CD14-positive monocyte (primary cell): ENCODE measurements around the gene EML6. TPM values are rescaled to one million over a fixed set of nuclear protein-coding genes. Genes with fewer than 3 reads are reported as not detected.

Experiments used
- DNase-seq, 3 donors: peaks; one replicate each; pipeline ENCODE4 v3.0.0-alpha.2; 2011 to 2022
- H2AFZ ChIP-seq: 2 replicates; pipeline ENCODE4 v1.6.0; 2012; ENCODE audit warnings: mild to moderate bottlenecking, low read depth, low read length, inconsistent platforms; ENCODE audit not compliant: insufficient read depth, poor library complexity, severe bottlenecking
- H3K27ac ChIP-seq, 2 donors: 1 replicate in 1 of 2; 2 replicates in 1 of 2; pipeline ENCODE4 v1.5.1; 2012 to 2013; ENCODE audit warnings: low read length in 2 of 2, control low read depth in 1 of 2, inconsistent platforms in 1 of 2, low read depth in 1 of 2, mild to moderate bottlenecking in 1 of 2
- H3K27me3 ChIP-seq, 2 donors: one replicate each; pipeline versions ENCODE4 v1.6.0 to v1.6.1; 2011 to 2013; ENCODE audit warnings: low read length in 2 of 2; ENCODE audit not compliant: control insufficient read depth in 2 of 2, insufficient read depth in 2 of 2
- H3K36me3 ChIP-seq, 2 donors: replicated peaks in 1 of 2; 1 replicate in 1 of 2; 2 replicates in 1 of 2; pipeline versions ENCODE4 v1.5.1 to v1.6.1; 2012 to 2013; ENCODE audit warnings: low read length in 2 of 2, control low read depth in 1 of 2, inconsistent platforms in 1 of 2, mild to moderate bottlenecking in 1 of 2; ENCODE audit not compliant: insufficient read depth in 2 of 2, control insufficient read depth in 1 of 2
- H3K4me1 ChIP-seq, 2 donors: 1 replicate in 1 of 2; 2 replicates in 1 of 2; pipeline versions ENCODE4 v1.5.1 to v1.6.1; 2012 to 2013; ENCODE audit warnings: low read length in 2 of 2, control low read depth in 1 of 2, inconsistent platforms in 1 of 2, mild to moderate bottlenecking in 1 of 2, moderate library complexity in 1 of 2; ENCODE audit not compliant: insufficient read depth in 2 of 2, control insufficient read depth in 1 of 2
- H3K4me2 ChIP-seq: replicated peaks from 2 replicates; pipeline ENCODE3; 2012; ENCODE audit warnings: low read length, moderate library complexity, mild to moderate bottlenecking; ENCODE audit not compliant: poor library complexity, severe bottlenecking; ENCODE audit errors: extremely low read depth
- H3K4me3 ChIP-seq, 3 experiments: fragments of 200-600 bp in 1 of 3; sonication (generic) in 1 of 3; replicated peaks in 1 of 3; 1 replicate in 2 of 3; 2 replicates in 1 of 3; pipeline ENCODE4 v1.5.1; 2011 to 2013; ENCODE audit warnings: low read length in 3 of 3, mild to moderate bottlenecking in 3 of 3, control low read depth in 2 of 3, low read depth in 2 of 3, inconsistent platforms in 1 of 3, moderate library complexity in 1 of 3
- H3K79me2 ChIP-seq: 2 replicates; pipeline ENCODE4 v1.6.0; 2012; ENCODE audit warnings: mild to moderate bottlenecking, control low read depth, inconsistent platforms, low read length, moderate library complexity; ENCODE audit not compliant: insufficient read depth
- H3K9ac ChIP-seq: 2 replicates; pipeline ENCODE4 v1.6.0; 2017; ENCODE audit warnings: low read length, mild to moderate bottlenecking; ENCODE audit not compliant: insufficient read depth, poor library complexity, severe bottlenecking
- H3K9me3 ChIP-seq, 2 donors: replicated peaks in 1 of 2; 1 replicate in 1 of 2; 2 replicates in 1 of 2; pipeline versions ENCODE4 v1.5.1 to v1.6.1; 2012 to 2013; ENCODE audit warnings: low read length in 2 of 2, control low read depth in 1 of 2; ENCODE audit not compliant: control insufficient read depth in 1 of 2, insufficient read depth in 1 of 2
- H4K20me1 ChIP-seq: 2 replicates; pipeline ENCODE4 v1.6.0; 2012; ENCODE audit warnings: mild to moderate bottlenecking, low read length, control low read depth, moderate library complexity; ENCODE audit not compliant: insufficient read depth
- H3K27ac Mint-ChIP-seq, 7 donors: one replicate each; pipeline ENCODE4 v1.8.0; 2020; ENCODE audit warnings: mild to moderate bottlenecking in 7 of 7, mixed read lengths in 7 of 7, moderate library complexity in 6 of 7, inconsistent platforms in 2 of 7
- H3K27me3 Mint-ChIP-seq, 3 donors: one replicate each; pipeline ENCODE4 v1.8.0; 2021 to 2022; ENCODE audit warnings: low read depth in 3 of 3, mild to moderate bottlenecking in 3 of 3, mixed read lengths in 3 of 3, moderate library complexity in 3 of 3, inconsistent platforms in 1 of 3
- H3K36me3 Mint-ChIP-seq, 2 donors: one replicate each; pipeline ENCODE4 v1.8.0; 2020; ENCODE audit warnings: mixed read lengths in 2 of 2, inconsistent platforms in 1 of 2, mild to moderate bottlenecking in 1 of 2
- H3K4me1 Mint-ChIP-seq: one replicate; pipeline ENCODE4 v1.8.0; 2020; ENCODE audit warnings: mild to moderate bottlenecking, mixed read lengths
- H3K4me3 Mint-ChIP-seq, 2 donors: one replicate each; pipeline ENCODE4 v1.8.0; 2020; ENCODE audit warnings: mild to moderate bottlenecking in 2 of 2, mixed read lengths in 2 of 2, moderate library complexity in 1 of 2
- H3K9me3 Mint-ChIP-seq, 7 donors: one replicate each; pipeline ENCODE4 v1.8.0; 2020 to 2022; ENCODE audit warnings: mixed read lengths in 7 of 7, mild to moderate bottlenecking in 6 of 7, moderate library complexity in 6 of 7, inconsistent platforms in 2 of 7
- CTCF ChIP-seq: fragments of 200-600 bp; IDR thresholded peaks from one replicate; pipeline ENCODE4 v1.8.0; 2022; ENCODE audit warnings: antibody characterized with exemption, mild to moderate bottlenecking
- WGBS: methylation state at CpG from one replicate; pipeline ENCODE4 v1.1.5; 2013; ENCODE audit warnings: missing lambda C conversion rate; ENCODE audit not compliant: insufficient coverage; 5-methylcytosine and 5-hydroxymethylcytosine counted together
- intact Hi-C, 2 donors: fragments of 100-400 bp; cut with micrococcal nuclease; formaldehyde crosslinking; loops; one replicate each; pipeline versions ENCODE4 v1.15.0 to v1.15.1; 2023
- polyA plus RNA-seq, 3 donors: library from polyadenylated mRNA; depleted of rRNA in 1 of 3; unstranded in 2 of 3; stranded (reverse) in 1 of 3; fragments of 300-500 nt in 2 of 3; fragments of >200 nt in 1 of 3; fragmentation: Illumina TruSeq in 2 of 3; gene quantifications; 1 replicate in 2 of 3; 2 replicates in 1 of 3; pipeline ENCODE4 v1.2.3, GENCODE V29; 2012 to 2021

EML6 gene
- polyA plus RNA-seq, 3 donors = 0.79 TPM; not detected in 2

- Mint-ChIP-seq H3K27ac (peak overlapping the region in 1 of 7 donors; percentile 81), H3K27me3 (peaks cover 0 to 2% (median 0%) of the 10 kb centered on the region in 3 donors), H3K4me3 (no peak overlapping the region), H3K9me3 (peaks cover 14 to 25% (median 18%) of the 10 kb centered on the region in 7 donors), H3K36me3 (peaks cover 0 to 6% of the 10 kb centered on the region in 2 donors), H3K4me1 (peaks cover 16% of the 10 kb centered on the region)
- Histone ChIP-seq H3K4me1 (peaks cover 6 to 8% of the 10 kb centered on the region in 2 donors), H3K27me3 (no peaks in the 10 kb centered on the region), H3K9me3 (peaks cover 10 to 14% of the 10 kb centered on the region in 2 donors), H3K36me3 (no peaks in the 10 kb centered on the region), H3K79me2 (no peaks in the 10 kb centered on the region), H3K9ac (no peak overlapping the region), H3K27ac (no peak overlapping the region), H3K4me2 (no peak overlapping the region), H4K20me1 (no peaks in the 10 kb centered on the region), H3K4me3 (no peak overlapping the region), H2AFZ (no peak overlapping the region)
- no peak for DNase-seq
- WGBS = 97% methylated on average over 3 of the region's 6 CpGs
- no peak for TF ChIP-seq CTCF
- intact Hi-C loops = no loop called here
Observed at GRCh38 chr2:54680397-54681041, 42.9 kb upstream of the EML6 start.

GRCh38 chr2:54681416-54681815 is 42.0 kb upstream of the EML6 start:
- no peaks in the 10 kb centered on the region for H4K20me1 ChIP-seq
- H2AFZ ChIP-seq = no peak overlapping the region
- peaks cover 0 to 6% of the 10 kb centered on the region in 2 donors for H3K36me3 Mint-ChIP-seq
- intact Hi-C loops = no loop called here
- peak overlapping the region in 4 of 7 donors; percentile 15 to 79 (median 52) for H3K27ac Mint-ChIP-seq
- H3K9ac ChIP-seq = no peak overlapping the region
- no peak overlapping the region for H3K4me2 ChIP-seq
- peaks cover 10 to 14% of the 10 kb centered on the region in 2 donors for H3K9me3 ChIP-seq
- H3K27me3 ChIP-seq = no peaks in the 10 kb centered on the region
- H3K4me1 Mint-ChIP-seq = peaks cover 16% of the 10 kb centered on the region
- peak in 2 of 3 donors; percentile 18 to 34 for DNase-seq
- no peaks in the 10 kb centered on the region for H3K79me2 ChIP-seq
- H3K27ac ChIP-seq = peak overlapping the region in 1 of 2 donors; percentile 43
- H3K4me3 ChIP-seq = no peak overlapping the region
- no peak overlapping the region for H3K4me3 Mint-ChIP-seq
- TF ChIP-seq CTCF = no peak
- H3K4me1 ChIP-seq = peaks cover 6 to 8% of the 10 kb centered on the region in 2 donors
- WGBS = 31% methylated on average over 5 of the region's 6 CpGs
- no peaks in the 10 kb centered on the region for H3K36me3 ChIP-seq
- peaks cover 0 to 2% (median 0%) of the 10 kb centered on the region in 3 donors for H3K27me3 Mint-ChIP-seq
- peaks cover 15 to 26% (median 18%) of the 10 kb centered on the region in 7 donors for H3K9me3 Mint-ChIP-seq
